IMR-90 (cell line): ENCODE measurements around the gene IKBKE. TPM values are rescaled to one million over a fixed set of nuclear protein-coding genes. Genes with fewer than 3 reads are reported as not detected.

Experiments used
- ATAC-seq: fragments of 200-7000 bp; cut with Tn5 transposase; 2 replicates; pipeline ENCODE4 v1.9.1; 2020; ENCODE audit warnings: low read depth, mild to moderate bottlenecking, moderate library complexity
- BruUV-seq: library from RNA; stranded (reverse); fragments of 400-500 nt; replicated peaks from 2 replicates; lab custom pipeline; 2021; lab: Mats Ljungman, UMichigan
- CTCF ChIA-PET: fragments of 300-600 bp; formaldehyde crosslinking; extraction: SDS; loops from one replicate; lab custom pipeline; 2021; ENCODE audit warnings: antibody characterized with exemption; lab: Yijun Ruan, JAX
- POLR2A ChIA-PET: fragments of 300-600 bp; sonication (Branson Sonifier 250); formaldehyde crosslinking; loops from one replicate; lab custom pipeline; 2022; ENCODE audit warnings: antibody characterized with exemption; ENCODE audit not compliant: unreplicated experiment; lab: Charles Lee
- DNase-seq: peaks from one replicate; pipeline ENCODE4 v3.0.0; 2013
- H2AFZ ChIP-seq: replicated peaks from 2 replicates; pipeline ENCODE3; 2013; ENCODE audit warnings: low read length, mild to moderate bottlenecking; ENCODE audit not compliant: poor library complexity
- H2AK5ac ChIP-seq: 2 replicates; pipeline ENCODE4 v1.6.1; 2013; ENCODE audit warnings: low read depth, low read length, inconsistent platforms
- H2AK9ac ChIP-seq: replicated peaks from 2 replicates; pipeline ENCODE3; 2013; ENCODE audit warnings: mild to moderate bottlenecking, low read depth, low read length, moderate library complexity; ENCODE audit not compliant: poor library complexity
- H2BK120ac ChIP-seq: 2 replicates; pipeline ENCODE4 v1.6.1; 2013; ENCODE audit warnings: low read depth, low read length, inconsistent platforms
- H2BK15ac ChIP-seq: 3 replicates; pipeline ENCODE4 v1.6.1; 2013; ENCODE audit warnings: low read depth, low read length, inconsistent platforms
- H2BK20ac ChIP-seq: 2 replicates; pipeline ENCODE4 v1.6.1; 2013; ENCODE audit warnings: low read depth, mild to moderate bottlenecking, inconsistent platforms, low read length, moderate library complexity
- H2BK5ac ChIP-seq: 2 replicates; pipeline ENCODE4 v1.6.1; 2013; ENCODE audit warnings: mild to moderate bottlenecking, low read depth, low read length, inconsistent platforms; ENCODE audit not compliant: poor library complexity, severe bottlenecking
- H3K14ac ChIP-seq: replicated peaks from 2 replicates; pipeline ENCODE4 v1.6.1; 2013; ENCODE audit warnings: low read depth, low read length, inconsistent platforms
- H3K18ac ChIP-seq: 2 replicates; pipeline ENCODE4 v1.6.1; 2013; ENCODE audit warnings: low read depth, low read length, control low read depth
- H3K23ac ChIP-seq: 2 replicates; pipeline ENCODE4 v1.6.1; 2013; ENCODE audit warnings: low read depth, low read length, inconsistent platforms
- H3K27ac ChIP-seq: 2 replicates; pipeline ENCODE4 v1.5.1; 2013; ENCODE audit warnings: mild to moderate bottlenecking, control low read depth, low read length; ENCODE audit not compliant: insufficient read depth
- H3K27me3 ChIP-seq: 2 replicates; pipeline ENCODE4 v1.6.1; 2013; ENCODE audit warnings: low read length; ENCODE audit not compliant: control insufficient read depth, insufficient read depth
- H3K36me3 ChIP-seq: 2 replicates; pipeline ENCODE4 v1.6.1; 2013; ENCODE audit warnings: low read length, mixed read lengths; ENCODE audit not compliant: control insufficient read depth, insufficient read depth
- H3K4ac ChIP-seq: 2 replicates; pipeline ENCODE4 v1.6.1; 2013; ENCODE audit warnings: low read depth, low read length, inconsistent platforms
- H3K4me1 ChIP-seq: 2 replicates; pipeline ENCODE4 v1.6.1; 2013; ENCODE audit warnings: low read length, mixed read lengths; ENCODE audit not compliant: control insufficient read depth, insufficient read depth
- H3K4me2 ChIP-seq: 2 replicates; pipeline ENCODE4 v1.6.1; 2013; ENCODE audit warnings: low read depth, mild to moderate bottlenecking, control low read depth, low read length, moderate library complexity
- H3K4me3 ChIP-seq: 2 replicates; pipeline ENCODE4 v1.5.1; 2013; ENCODE audit warnings: low read depth, mild to moderate bottlenecking, control low read depth, low read length, moderate library complexity; ENCODE audit not compliant: insufficient read depth
- H3K56ac ChIP-seq: 2 replicates; pipeline ENCODE4 v1.6.1; 2013; ENCODE audit warnings: low read length, inconsistent platforms; ENCODE audit not compliant: insufficient read depth; ENCODE audit errors: extremely low read depth
- H3K79me1 ChIP-seq, 2 experiments: 2 replicates each; pipeline ENCODE4 v1.6.1; 2013; ENCODE audit warnings: low read length in 2 of 2, inconsistent platforms in 1 of 2, low read depth in 1 of 2
- H3K9ac ChIP-seq: 2 replicates; pipeline ENCODE4 v1.6.1; 2013; ENCODE audit warnings: low read depth, low read length, control low read depth
- H3K9me1 ChIP-seq: 2 replicates; pipeline ENCODE4 v1.6.1; 2013; ENCODE audit warnings: low read length, inconsistent platforms; ENCODE audit not compliant: insufficient read depth
- H3K9me3 ChIP-seq: 2 replicates; pipeline ENCODE4 v1.6.1; 2013; ENCODE audit warnings: low read length; ENCODE audit not compliant: control insufficient read depth, insufficient read depth
- H4K20me1 ChIP-seq: 2 replicates; pipeline ENCODE4 v1.6.1; 2013; ENCODE audit warnings: low read length, inconsistent platforms; ENCODE audit not compliant: insufficient read depth
- H4K5ac ChIP-seq: 2 replicates; pipeline ENCODE4 v1.6.1; 2013; ENCODE audit warnings: mild to moderate bottlenecking, low read depth, low read length, control low read depth
- H4K8ac ChIP-seq, 2 experiments: 2 replicates each; pipeline ENCODE4 v1.6.1; 2013; ENCODE audit warnings: low read depth in 2 of 2, low read length in 2 of 2, control low read depth in 1 of 2, inconsistent platforms in 1 of 2
- H4K91ac ChIP-seq: 2 replicates; pipeline ENCODE4 v1.6.1; 2013; ENCODE audit warnings: low read depth, low read length, inconsistent platforms; ENCODE audit not compliant: insufficient read depth
- BHLHE40 ChIP-seq: fragments of 150-350 bp; IDR thresholded peaks from 2 replicates; pipeline ENCODE4 v1.6.1; 2016; ENCODE audit warnings: mild to moderate bottlenecking, low read depth, low read length
- CTCF ChIP-seq: conservative IDR thresholded peaks from 2 replicates; pipeline ENCODE4 v1.5.1; 2012; ENCODE audit warnings: mild to moderate bottlenecking, low read depth, low read length, improper control_type of control experiment
- ELK1 ChIP-seq: fragments of 150-350 bp; IDR thresholded peaks from 2 replicates; pipeline ENCODE4 v1.6.1; 2016; ENCODE audit warnings: low read depth, mild to moderate bottlenecking, low read length, moderate library complexity, borderline replicate concordance
- MAZ ChIP-seq: IDR thresholded peaks from 2 replicates; pipeline ENCODE4 v1.6.1; 2012; ENCODE audit warnings: low read depth, mild to moderate bottlenecking, low read length, improper control_type of control experiment, moderate library complexity, borderline replicate concordance
- MXI1 ChIP-seq: IDR thresholded peaks from 2 replicates; pipeline ENCODE4 v1.6.1; 2012; ENCODE audit warnings: low read depth, mild to moderate bottlenecking, low read length, moderate library complexity, borderline replicate concordance
- RAD21 ChIP-seq: IDR thresholded peaks from 2 replicates; pipeline ENCODE4 v1.6.1; 2012; ENCODE audit warnings: low read length, improper control_type of control experiment
- RCOR1 ChIP-seq: IDR thresholded peaks from 2 replicates; pipeline ENCODE4 v1.6.1; 2012; ENCODE audit warnings: mild to moderate bottlenecking, low read length, improper control_type of control experiment; ENCODE audit not compliant: insufficient replicate concordance
- RFX5 ChIP-seq: IDR thresholded peaks from 2 replicates; pipeline ENCODE4 v1.8.0; 2012; ENCODE audit warnings: low read depth, mild to moderate bottlenecking, low read length, moderate library complexity
- WGBS, 2 experiments: methylation state at CpG; one replicate each; pipeline versions ENCODE4 v1.1.5 to v1.1.7; 2013; ENCODE audit warnings: missing lambda C conversion rate in 2 of 2; ENCODE audit not compliant: insufficient read length in 1 of 2; ENCODE audit errors: extremely low coverage in 2 of 2; 5-methylcytosine and 5-hydroxymethylcytosine counted together
- dilution Hi-C: fragments of 300-500 bp; cut with HindIII; formaldehyde crosslinking; loops from one replicate; pipeline ENCODE4 v1.14.3; 2018; ENCODE audit warnings: low sequenced_read_pairs; ENCODE audit not compliant: unreplicated experiment
- in situ Hi-C: fragments of 300-500 bp; cut with MboI; formaldehyde crosslinking; loops from 3 replicates; pipeline ENCODE4 v1.14.3; 2019; ENCODE audit warnings: low sequenced_read_pairs, inconsistent platforms, mixed read lengths
- intact Hi-C: fragments of 100-400 bp; cut with micrococcal nuclease; formaldehyde crosslinking; loops from 2 replicates; pipeline ENCODE4 v1.10.0; 2022
- polyA plus RNA-seq, 3 experiments: library from polyadenylated mRNA; depleted of rRNA; stranded (reverse); fragments of >200 nt; gene quantifications; 2 replicates each; pipeline ENCODE4 v1.2.3, GENCODE V29; 2012; ENCODE audit warnings: low replicate concordance in 1 of 3
- total RNA-seq: library from RNA; depleted of rRNA; stranded (reverse); fragments of >200 nt; gene quantifications from 2 replicates; pipeline ENCODE4 v1.2.3, GENCODE V29; 2012

Gene IKBKE
- total and polyA plus RNA-seq, 2 of the 4 experiments (the other 2 are of a cell fraction) = 20.3 to 24.0 TPM

GRCh38 chr1:206460836-206461426 lies 9.3 kb upstream of the IKBKE start:
- Histone ChIP-seq H3K56ac (no peak overlapping the region), H4K20me1 (no peaks in the 10 kb centered on the region), H3K23ac (no peak overlapping the region), H2BK5ac (no peak overlapping the region), H3K9me1 (peaks cover 23% of the 10 kb centered on the region), H2AK9ac (no peak overlapping the region), H2BK15ac (no peak overlapping the region), H3K27me3 (no peaks in the 10 kb centered on the region), H3K18ac (no peak overlapping the region), H3K14ac (no peak overlapping the region), H3K9me3 (no peaks in the 10 kb centered on the region), H3K27ac (no peak overlapping the region), H2BK120ac (no peak overlapping the region), H3K4me3 (no peak overlapping the region), H3K9ac (no peak overlapping the region), H4K91ac (no peak overlapping the region), H3K79me1 (peaks cover 0 to 4% of the 10 kb centered on the region in 2 experiments; a peak in 1 of 4 replicates), H2AFZ (no peak overlapping the region), H3K4ac (no peak overlapping the region), H3K4me2 (no peak overlapping the region), H3K4me1 (peaks cover 11% of the 10 kb centered on the region), H2AK5ac (no peak overlapping the region), H4K8ac (no peak overlapping the region), H2BK20ac (no peak overlapping the region), H4K5ac (no peak overlapping the region), H3K36me3 (peaks cover 22% of the 10 kb centered on the region)
- ChIA-PET CTCF (interaction anchor here (1.6 to 1.9 kb wide), 3 partner anchors 10 to 19 kb away, joined by 6 to 9 read pairs (median 7); partner anchors contain the start of gene IKBKE), POLR2A (no interaction called here)
- intact Hi-C loops = no loop called here
- DNase-seq (no peak), ATAC-seq (no peak)
- dilution Hi-C loops = no loop called here
- BruUV-seq = no TSS peak
- 86% methylated on average over 7 of the region's 17 CpGs; no CpG with 5 or more reads in 1 of the 2 experiments for WGBS, 2 experiments
- in situ Hi-C loops = no loop called here
- no peak for TF ChIP-seq CTCF
- no peak for TF ChIP-seq RFX5
- no peak for TF ChIP-seq RAD21
- TF ChIP-seq BHLHE40 = no peak
- no peak for TF ChIP-seq MAZ
- TF ChIP-seq RCOR1 = no peak
- no peak for TF ChIP-seq MXI1
- no peak for TF ChIP-seq ELK1
